Calu3 (cell line): ENCODE measurements around the gene FOXO1. TPM values are rescaled to one million over a fixed set of nuclear protein-coding genes. Genes with fewer than 3 reads are reported as not detected.
A peak's percentile ranks its signal among the peaks of the same experiment; 100 is the strongest.

Experiments
- BruUV-seq: library from RNA; stranded (reverse); fragments of 400-500 nt; replicated peaks from 2 replicates; lab custom pipeline; 2021; lab: Mats Ljungman, UMichigan
- CTCF ChIA-PET: fragments of 300-600 bp; sonication (Branson Sonifier 250); formaldehyde crosslinking; loops from one replicate; lab custom pipeline; 2022; ENCODE audit warnings: antibody characterized with exemption; lab: Charles Lee
- DNase-seq: peaks from one replicate; pipeline ENCODE4 v3.0.0; 2022
- H3K27ac Mint-ChIP-seq: one replicate; pipeline ENCODE4 v1.8.0; 2022; ENCODE audit warnings: mixed read lengths; ENCODE audit not compliant: unreplicated experiment
- H3K27me3 Mint-ChIP-seq: one replicate; pipeline ENCODE4 v1.8.0; 2022; ENCODE audit warnings: mixed read lengths; ENCODE audit not compliant: unreplicated experiment
- H3K36me3 Mint-ChIP-seq: one replicate; pipeline ENCODE4 v1.8.0; 2022; ENCODE audit warnings: mild to moderate bottlenecking, moderate library complexity, mixed read lengths; ENCODE audit not compliant: insufficient read depth, unreplicated experiment
- H3K4me1 Mint-ChIP-seq: one replicate; pipeline ENCODE4 v1.8.0; 2022; ENCODE audit warnings: mild to moderate bottlenecking, low read depth, mixed read lengths; ENCODE audit not compliant: unreplicated experiment
- H3K4me3 Mint-ChIP-seq: one replicate; pipeline ENCODE4 v1.8.0; 2022; ENCODE audit warnings: mild to moderate bottlenecking, low read depth, moderate library complexity, mixed read lengths; ENCODE audit not compliant: unreplicated experiment
- H3K9me3 Mint-ChIP-seq: one replicate; pipeline ENCODE4 v1.8.0; 2022; ENCODE audit warnings: low read depth, mixed read lengths; ENCODE audit not compliant: unreplicated experiment
- CTCF ChIP-seq: fragments of 200-600 bp; IDR thresholded peaks from one replicate; pipeline ENCODE4 v1.8.0; 2022; ENCODE audit warnings: antibody characterized with exemption; ENCODE audit not compliant: unreplicated experiment
- intact Hi-C: fragments of 100-400 bp; cut with micrococcal nuclease; formaldehyde crosslinking; loops from one replicate; pipeline ENCODE4 v1.10.0; 2022; ENCODE audit not compliant: unreplicated experiment
- total RNA-seq: library from RNA; stranded (reverse); gene quantifications from 2 replicates; pipeline ENCODE4 v1.2.3, GENCODE V29; 2022

FOXO1 gene
- total RNA-seq, 1 experiment from 2014 or later: 11.3 TPM

- TF ChIP-seq CTCF: no peak
- Mint-ChIP-seq H3K36me3 (peaks cover 33% of the 10 kb centered on the region), H3K27ac (no peak overlapping the region), H3K27me3 (no peaks in the 10 kb centered on the region), H3K4me1 (peaks cover 7% of the 10 kb centered on the region), H3K4me3 (no peak overlapping the region), H3K9me3 (no peaks in the 10 kb centered on the region)
- BruUV-seq: no TSS peak
- intact Hi-C loops: no loop called here
- DNase-seq: no peak
- CTCF ChIA-PET: no interaction called here
These were observed 3.9 kb upstream of the FOXO1 start for GRCh38 chr13:40670307-40670706.

- peak overlapping the region; percentile 36 for H3K27ac Mint-ChIP-seq
- peak overlapping the region; percentile 7 for H3K4me3 Mint-ChIP-seq
These were observed 1.9 kb upstream of the FOXO1 start for GRCh38 chr13:40668335-40668734.

GRCh38 chr13:40667622-40667978, 1.2 kb upstream of the FOXO1 start:
- Mint-ChIP-seq H3K36me3 (peaks cover 53% of the 10 kb centered on the region), H3K27me3 (no peaks in the 10 kb centered on the region), H3K9me3 (no peaks in the 10 kb centered on the region), H3K4me1 (peaks cover 7% of the 10 kb centered on the region), H3K4me3 (peak overlapping the region; percentile 95), H3K27ac (peak overlapping the region; percentile 36)
- DNase-seq: no peak
- TSS peak; percentile 32 for BruUV-seq
- no peak for TF ChIP-seq CTCF
- CTCF ChIA-PET: no interaction called here
- intact Hi-C loops: no loop called here

More at GRCh38 chr13:40668335-40668734, 1.9 kb upstream of the FOXO1 start:
- intact Hi-C loops: no loop called here
- CTCF ChIA-PET: interaction anchor here (0.5 to 0.7 kb wide), 4 partner anchors 14 to 462 kb away, joined by 3 to 11 read pairs (median 3); no protein-coding TSS in a partner anchor
- Mint-ChIP-seq H3K36me3 (peaks cover 52% of the 10 kb centered on the region), H3K9me3 (no peaks in the 10 kb centered on the region), H3K4me1 (peaks cover 7% of the 10 kb centered on the region), H3K27me3 (no peaks in the 10 kb centered on the region)
- no TSS peak for BruUV-seq
- TF ChIP-seq CTCF: peak; percentile 20
- DNase-seq: peak; percentile 22

GRCh38 chr13:40666933-40667621, 636 bp upstream of the FOXO1 start:
- BruUV-seq: no TSS peak
- H3K36me3 Mint-ChIP-seq: peaks cover 53% of the 10 kb centered on the region
- CTCF ChIA-PET: no interaction called here
- intact Hi-C loops: no loop called here
- peaks cover 4% of the 10 kb centered on the region for H3K4me1 Mint-ChIP-seq
- no peaks in the 10 kb centered on the region for H3K27me3 Mint-ChIP-seq
- H3K9me3 Mint-ChIP-seq: no peaks in the 10 kb centered on the region
- peak overlapping the region; percentile 87 for H3K27ac Mint-ChIP-seq
- peak overlapping the region; percentile 95 for H3K4me3 Mint-ChIP-seq
- TF ChIP-seq CTCF: no peak
- DNase-seq: peak; percentile 11
